ENCODE measurements around the gene RASL10B.

DNA sequence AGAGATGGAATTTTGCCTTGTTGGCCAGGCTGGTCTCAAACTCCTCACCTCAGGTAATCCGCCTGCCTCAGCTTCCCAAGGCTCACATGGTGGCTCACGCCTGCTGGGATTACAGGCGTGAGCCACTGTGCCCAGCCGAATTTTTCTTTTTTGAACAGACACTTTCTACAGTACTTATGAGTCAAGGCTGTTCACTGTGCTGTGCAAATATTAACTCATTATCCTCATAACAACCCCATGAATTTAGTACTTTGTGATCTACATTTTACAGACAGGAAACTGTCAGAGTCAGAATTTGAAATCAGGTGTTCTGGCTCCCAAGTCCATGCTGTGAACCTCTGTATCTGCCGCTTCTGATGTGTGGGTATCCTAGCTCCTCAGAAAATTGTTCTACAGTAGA lies 25.7 kb upstream of the RASL10B start:
- TF ChIP-seq, protein P1, sequence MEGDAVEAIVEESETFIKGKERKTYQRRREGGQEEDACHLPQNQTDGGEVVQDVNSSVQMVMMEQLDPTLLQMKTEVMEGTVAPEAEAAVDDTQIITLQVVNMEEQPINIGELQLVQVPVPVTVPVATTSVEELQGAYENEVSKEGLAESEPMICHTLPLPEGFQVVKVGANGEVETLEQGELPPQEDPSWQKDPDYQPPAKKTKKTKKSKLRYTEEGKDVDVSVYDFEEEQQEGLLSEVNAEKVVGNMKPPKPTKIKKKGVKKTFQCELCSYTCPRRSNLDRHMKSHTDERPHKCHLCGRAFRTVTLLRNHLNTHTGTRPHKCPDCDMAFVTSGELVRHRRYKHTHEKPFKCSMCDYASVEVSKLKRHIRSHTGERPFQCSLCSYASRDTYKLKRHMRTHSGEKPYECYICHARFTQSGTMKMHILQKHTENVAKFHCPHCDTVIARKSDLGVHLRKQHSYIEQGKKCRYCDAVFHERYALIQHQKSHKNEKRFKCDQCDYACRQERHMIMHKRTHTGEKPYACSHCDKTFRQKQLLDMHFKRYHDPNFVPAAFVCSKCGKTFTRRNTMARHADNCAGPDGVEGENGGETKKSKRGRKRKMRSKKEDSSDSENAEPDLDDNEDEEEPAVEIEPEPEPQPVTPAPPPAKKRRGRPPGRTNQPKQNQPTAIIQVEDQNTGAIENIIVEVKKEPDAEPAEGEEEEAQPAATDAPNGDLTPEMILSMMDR (IDR thresholded peaks at IDR 0.05), result no peak
- no peak for TF ChIP-seq POLR2A (IDR thresholded peaks at IDR 0.05)
